ENCODE results near the gene PNO1. TPM values are rescaled to one million over a fixed set of nuclear protein-coding genes. Genes with fewer than 3 reads are reported as not detected.

Gene PNO1
- polyA plus RNA-seq, 6 donors from 2014 or later = 17.2 to 33.2 (median 19.5) TPM

- Mint-ChIP-seq H3K27me3 (no peaks in the 10 kb centered on the region), H3K4me3 (no peak overlapping the region), H3K36me3 (peaks cover 16 to 28% of the 10 kb centered on the region in 2 donors), H3K9me3 (no peaks in the 10 kb centered on the region), H3K4me1 (no peaks in the 10 kb centered on the region), H3K27ac (peak overlapping the region in 1 of 6 donors; percentile 46)
- DNase-seq (no peak), ATAC-seq (ENCODE audit: low read depth in 2 of 2) (no peak)
Measured at GRCh38 chr2:68134120-68134519, 23.6 kb upstream of the PNO1 start.

- Mint-ChIP-seq H3K27ac (no peak overlapping the region), H3K4me3 (no peak overlapping the region), H3K27me3 (no peaks in the 10 kb centered on the region), H3K9me3 (no peaks in the 10 kb centered on the region), H3K36me3 (peaks cover 16 to 28% of the 10 kb centered on the region in 2 donors), H3K4me1 (no peaks in the 10 kb centered on the region)
- DNase-seq = no peak
- no peak for ATAC-seq (ENCODE audit: low read depth in 2 of 2)
Measured at GRCh38 chr2:68134554-68134953, 23.1 kb upstream of the PNO1 start.

GRCh38 chr2:68135448-68136320 lies 22.0 kb upstream of the PNO1 start:
- no peaks in the 10 kb centered on the region for H3K4me1 Mint-ChIP-seq
- no peaks in the 10 kb centered on the region for H3K27me3 Mint-ChIP-seq
- no peak for ATAC-seq (ENCODE audit: low read depth in 2 of 2)
- H3K36me3 Mint-ChIP-seq = peaks cover 16 to 28% of the 10 kb centered on the region in 2 donors
- no peak overlapping the region for H3K4me3 Mint-ChIP-seq
- H3K27ac Mint-ChIP-seq = peak overlapping the region in 2 of 6 donors; percentile 26 to 84
- DNase-seq = no peak
- H3K9me3 Mint-ChIP-seq = no peaks in the 10 kb centered on the region

- H3K4me3 Mint-ChIP-seq = no peak overlapping the region
- no peaks in the 10 kb centered on the region for H3K27me3 Mint-ChIP-seq
- H3K36me3 Mint-ChIP-seq = peaks cover 4 to 8% of the 10 kb centered on the region in 2 donors
- no peaks in the 10 kb centered on the region for H3K4me1 Mint-ChIP-seq
- H3K27ac Mint-ChIP-seq = no peak overlapping the region
- ATAC-seq (ENCODE audit: low read depth in 2 of 2) (no peak), DNase-seq (no peak)
- H3K9me3 Mint-ChIP-seq = no peaks in the 10 kb centered on the region
Measured at GRCh38 chr2:68141875-68142274, 15.8 kb upstream of the PNO1 start.

- Mint-ChIP-seq H3K9me3 (no peaks in the 10 kb centered on the region), H3K36me3 (no peaks in the 10 kb centered on the region), H3K27ac (peak overlapping the region in 5 of 6 donors; percentile 0 to 61 (median 19)), H3K4me3 (peak overlapping the region in 3 of 8 donors; percentile 12 to 27 (median 21)), H3K4me1 (peaks cover 24 to 42% (median 25%) of the 10 kb centered on the region in 3 donors), H3K27me3 (no peaks in the 10 kb centered on the region)
- ATAC-seq (ENCODE audit: low read depth in 2 of 2) (no peak), DNase-seq (no peak)
Measured at GRCh38 chr2:68151037-68151436, 6.7 kb upstream of the PNO1 start.

GRCh38 chr2:68152681-68153347 lies 4.9 kb upstream of the PNO1 start:
- H3K9me3 Mint-ChIP-seq = no peaks in the 10 kb centered on the region
- H3K36me3 Mint-ChIP-seq = no peaks in the 10 kb centered on the region
- H3K27ac Mint-ChIP-seq = peak overlapping the region in 5 of 6 donors; percentile 30 to 81 (median 66)
- H3K4me1 Mint-ChIP-seq = peaks cover 34 to 57% (median 37%) of the 10 kb centered on the region in 3 donors
- DNase-seq (no peak), ATAC-seq (ENCODE audit: low read depth in 2 of 2) (no peak)
- H3K27me3 Mint-ChIP-seq = no peaks in the 10 kb centered on the region
- peak overlapping the region; percentile 26 to 73 (median 68) for H3K4me3 Mint-ChIP-seq

- peaks cover 43 to 77% (median 45%) of the 10 kb centered on the region in 3 donors for H3K4me1 Mint-ChIP-seq
- peak overlapping the region in 2 of 6 donors; percentile 44 to 62 for H3K27ac Mint-ChIP-seq
- DNase-seq = no peak
- no peak for ATAC-seq (ENCODE audit: low read depth in 2 of 2)
- H3K9me3 Mint-ChIP-seq = no peaks in the 10 kb centered on the region
- no peaks in the 10 kb centered on the region for H3K27me3 Mint-ChIP-seq
- peak overlapping the region in 5 of 8 donors; percentile 74 to 98 (median 98) for H3K4me3 Mint-ChIP-seq
- peaks cover 4 to 7% of the 10 kb centered on the region in 2 donors for H3K36me3 Mint-ChIP-seq
Measured at GRCh38 chr2:68155618-68156017, 2.1 kb upstream of the PNO1 start.

GRCh38 chr2:68156419-68156818 lies 1.3 kb upstream of the PNO1 start:
- H3K27ac Mint-ChIP-seq = peak overlapping the region; percentile 54 to 100 (median 100)
- H3K4me3 Mint-ChIP-seq = peak overlapping the region; percentile 92 to 100 (median 98)
- ATAC-seq (ENCODE audit: low read depth in 2 of 2) = no peak
- peaks cover 8 to 14% of the 10 kb centered on the region in 2 donors for H3K36me3 Mint-ChIP-seq
- DNase-seq = no peak
- H3K9me3 Mint-ChIP-seq = no peaks in the 10 kb centered on the region
- H3K4me1 Mint-ChIP-seq = peaks cover 40 to 70% (median 45%) of the 10 kb centered on the region in 3 donors
- no peaks in the 10 kb centered on the region for H3K27me3 Mint-ChIP-seq

GRCh38 chr2:68157002-68157401 lies 686 bp upstream of the PNO1 start:
- H3K4me3 Mint-ChIP-seq = peak overlapping the region; percentile 92 to 100 (median 98)

GRCh38 chr2:68158134-68158447 lies 403 bp downstream of the PNO1 start:
- peak overlapping the region; percentile 98 to 100 (median 100) for H3K27ac Mint-ChIP-seq
- peaks cover 28 to 54% (median 31%) of the 10 kb centered on the region in 3 donors for H3K4me1 Mint-ChIP-seq
- H3K9me3 Mint-ChIP-seq = no peaks in the 10 kb centered on the region
- ATAC-seq (ENCODE audit: low read depth in 2 of 2) (peak; percentile 34 to 40), DNase-seq (no peak)
- H3K36me3 Mint-ChIP-seq = peaks cover 16 to 17% of the 10 kb centered on the region in 2 donors
- H3K4me3 Mint-ChIP-seq = peak overlapping the region; percentile 92 to 100 (median 98)
- no peaks in the 10 kb centered on the region for H3K27me3 Mint-ChIP-seq

More at GRCh38 chr2:68157002-68157401, 686 bp upstream of the PNO1 start:
- H3K4me1 Mint-ChIP-seq = peaks cover 35 to 65% (median 41%) of the 10 kb centered on the region in 3 donors
- H3K27me3 Mint-ChIP-seq = no peaks in the 10 kb centered on the region
- DNase-seq = no peak
- H3K27ac Mint-ChIP-seq = peak overlapping the region; percentile 98 to 100 (median 100)
- H3K9me3 Mint-ChIP-seq = no peaks in the 10 kb centered on the region
- ATAC-seq (ENCODE audit: low read depth in 2 of 2) = peak; percentile 36 to 46
- H3K36me3 Mint-ChIP-seq = peaks cover 8 to 16% of the 10 kb centered on the region in 2 donors

GRCh38 chr2:68163641-68164040 lies 6.0 kb downstream of the PNO1 start:
- Mint-ChIP-seq H3K36me3 (peaks cover 23 to 24% of the 10 kb centered on the region in 2 donors), H3K4me1 (peaks cover 17 to 22% (median 21%) of the 10 kb centered on the region in 3 donors), H3K27me3 (no peaks in the 10 kb centered on the region), H3K27ac (no peak overlapping the region), H3K4me3 (no peak overlapping the region), H3K9me3 (no peaks in the 10 kb centered on the region)
- no peak for DNase-seq
- ATAC-seq (ENCODE audit: low read depth in 2 of 2) = no peak

GRCh38 chr2:68167186-68167585 lies 9.5 kb downstream of the PNO1 start:
- H3K4me1 Mint-ChIP-seq = peaks cover 3 to 10% (median 7%) of the 10 kb centered on the region in 3 donors
- H3K27ac Mint-ChIP-seq = peak overlapping the region in 1 of 6 donors; percentile 33
- no peak for DNase-seq
- H3K4me3 Mint-ChIP-seq = no peak overlapping the region
- peaks cover 8 to 13% of the 10 kb centered on the region in 2 donors for H3K36me3 Mint-ChIP-seq
- no peak for ATAC-seq (ENCODE audit: low read depth in 2 of 2)
- no peaks in the 10 kb centered on the region for H3K27me3 Mint-ChIP-seq
- H3K9me3 Mint-ChIP-seq = no peaks in the 10 kb centered on the region

GRCh38 chr2:68169308-68169707 lies 11.6 kb downstream of the PNO1 start:
- peaks cover 17 to 19% (median 19%) of the 10 kb centered on the region in 3 donors for H3K4me1 Mint-ChIP-seq
- peaks cover 8 to 14% of the 10 kb centered on the region in 2 donors for H3K36me3 Mint-ChIP-seq
- peak overlapping the region in 2 of 6 donors; percentile 24 for H3K27ac Mint-ChIP-seq
- H3K4me3 Mint-ChIP-seq = no peak overlapping the region
- DNase-seq = no peak
- no peaks in the 10 kb centered on the region for H3K27me3 Mint-ChIP-seq
- H3K9me3 Mint-ChIP-seq = no peaks in the 10 kb centered on the region
- peak; percentile 29 to 36 for ATAC-seq (ENCODE audit: low read depth in 2 of 2)
